Measurements from ENCODE around the gene STON2. TPM values are rescaled to one million over a fixed set of nuclear protein-coding genes. Genes with fewer than 3 reads are reported as not detected.
A peak's percentile ranks its signal among the peaks of the same experiment; 100 is the strongest.
"Not testable (repeated sequence)": the region's sequence is repeated elsewhere in the genome, so short reads cannot be mapped to it uniquely, and the experiment has no call there.

STON2 gene
- total and polyA plus RNA-seq, 2 of the 13 experiments (the other 11 are each of a cell fraction or from before 2014, with no cell fraction given) = 2.1 to 11.0 TPM

- TF ChIP-seq KDM2A (CRISPR knock-in tag; IDR thresholded peaks at IDR 0.05; ENCODE audit: borderline replicate concordance, low read depth) = no peak
- TF ChIP-seq MAFF (IDR thresholded peaks at IDR 0.05; ENCODE audit: low read depth, low read length) = peak; percentile 95
Measured at GRCh38 chr14:81224222-81224621, 175.9 kb downstream of the STON2 start (continued).

- H4K20me1 ChIP-seq (ENCODE audit: insufficient read depth, low read length); DNase-seq (ENCODE audit: low spot score); H2AFZ ChIP-seq (ENCODE audit: low read length); H3K4me3 ChIP-seq (replicated peaks in 1 of 3; ENCODE audit: insufficient read depth in 1 of 3, low read depth in 2 of 3, low read length in 3 of 3); intact Hi-C loops (cut with micrococcal nuclease; ENCODE audit: unreplicated experiment); CTCF ChIA-PET (ENCODE audit: low intra/inter-chr PET ratio, low total read pairs); FAIRE-seq; H3K9me3 ChIP-seq (ENCODE audit: low read length); in situ Hi-C loops (cut with HindIII; ENCODE audit: extremely low pct_ligation_motif_present, low pct_unique_long_range_greater_than_20kb); H3K27me3 ChIP-seq (ENCODE audit: control insufficient read depth in 1 of 2, insufficient read depth in 2 of 2, low read length in 2 of 2); ATAC-seq; POLR2A ChIA-PET; BruUV-seq (replicated peaks); H3K4me2 ChIP-seq (ENCODE audit: low read depth, low read length); H3K27ac ChIP-seq (ENCODE audit: extremely low read length, insufficient read depth, low read length); H3K9ac ChIP-seq (ENCODE audit: insufficient read depth, low read depth, low read length); H3K36me3 ChIP-seq (replicated peaks in 1 of 2; ENCODE audit: control insufficient read depth in 1 of 2, insufficient read depth in 2 of 2, low read length in 2 of 2): not testable (repeated sequence)
- 83% methylated on average over 7 of the region's 7 CpGs for WGBS (ENCODE audit: low lambda C conversion rate)
- Histone ChIP-seq H3K4me1 (ENCODE audit: insufficient read depth, low read length) (peaks cover 20% of the 10 kb centered on the region), H3K79me2 (ENCODE audit: insufficient read depth, low read length) (peaks cover 13% of the 10 kb centered on the region)
Measured at GRCh38 chr14:81223788-81224187, 176.3 kb downstream of the STON2 start.

GRCh38 chr14:81222691-81223090 lies 177.4 kb downstream of the STON2 start:
- Histone ChIP-seq H3K27me3 (ENCODE audit: control insufficient read depth in 1 of 2, insufficient read depth in 2 of 2, low read length in 2 of 2) (no peaks in the 10 kb centered on the region), H2AFZ (ENCODE audit: low read length) (no peak overlapping the region), H3K9me3 (ENCODE audit: low read length) (no peaks in the 10 kb centered on the region), H3K27ac (ENCODE audit: extremely low read length, insufficient read depth, low read length) (no peak overlapping the region), H3K9ac (ENCODE audit: insufficient read depth, low read depth, low read length) (no peak overlapping the region), H3K4me1 (ENCODE audit: insufficient read depth, low read length) (peaks cover 31% of the 10 kb centered on the region), H3K36me3 (replicated peaks in 1 of 2; ENCODE audit: control insufficient read depth in 1 of 2, insufficient read depth in 2 of 2, low read length in 2 of 2) (no peaks in the 10 kb centered on the region), H3K4me2 (ENCODE audit: low read depth, low read length) (peak overlapping the region; percentile 16; the same call in 1 of the 2 replicates), H3K4me3 (replicated peaks in 1 of 3; ENCODE audit: insufficient read depth in 1 of 3, low read depth in 2 of 3, low read length in 3 of 3) (no peak overlapping the region), H3K79me2 (ENCODE audit: insufficient read depth, low read length) (peaks cover 24% of the 10 kb centered on the region), H4K20me1 (ENCODE audit: insufficient read depth, low read length) (no peaks in the 10 kb centered on the region)
- intact Hi-C loops (cut with micrococcal nuclease; ENCODE audit: unreplicated experiment) (no loop called here), in situ Hi-C loops (cut with HindIII; ENCODE audit: extremely low pct_ligation_motif_present, low pct_unique_long_range_greater_than_20kb) (no loop called here)
- ATAC-seq (no peak), DNase-seq (ENCODE audit: low spot score) (peak; percentile 65), FAIRE-seq (peak; percentile 28)
- WGBS (ENCODE audit: low lambda C conversion rate) = 76% methylated on average over 2 of the region's 2 CpGs
- no TSS peak for BruUV-seq (replicated peaks)
- CTCF ChIA-PET (ENCODE audit: low intra/inter-chr PET ratio, low total read pairs) = no interaction called here
- POLR2A ChIA-PET = interaction anchor here (1.1 kb wide), 1 partner anchor 311 kb away, joined by 3 read pairs; the partner anchor contains the start of gene SEL1L
- TF ChIP-seq MAFK (conservative IDR thresholded peaks at IDR 0.05 in 1 of 2, IDR thresholded peaks at IDR 0.05 in 1 of 2; ENCODE audit: low read length in 2 of 2) = no peak
- 0 out of 2 replicates have a peak, but pooled peaks have one; percentile 19 for TF ChIP-seq POGZ (CRISPR knock-in tag; IDR thresholded peaks at IDR 0.05)
- no peak for TF ChIP-seq SIX1 (CRISPR knock-in tag; IDR thresholded peaks at IDR 0.05; ENCODE audit: borderline replicate concordance)
- TF ChIP-seq NFIC (IDR thresholded peaks at IDR 0.05; ENCODE audit: low read length) = peak; percentile 32; the same call in 1 of the 2 replicates
- no peak for TF ChIP-seq FOXC1 (CRISPR knock-in tag; IDR thresholded peaks at IDR 0.05; ENCODE audit: borderline replicate concordance)
- peak; percentile 61; the same call in 1 of the 2 replicates for TF ChIP-seq ZMYM4 (CRISPR knock-in tag; IDR thresholded peaks at IDR 0.05)
- 0 out of 2 replicates have a peak, but pooled peaks have one; percentile 18 for TF ChIP-seq FOXA3 (CRISPR knock-in tag; IDR thresholded peaks at IDR 0.05)
- peak; percentile 71 for TF ChIP-seq HNF1A (IDR thresholded peaks at IDR 0.05; ENCODE audit: low read depth)
- peak; percentile 32; the same call in 1 of the 2 replicates for TF ChIP-seq HNF1A (CRISPR knock-in tag; IDR thresholded peaks at IDR 0.05; ENCODE audit: borderline replicate concordance)
- TF ChIP-seq GATAD2A (CRISPR knock-in tag; IDR thresholded peaks at IDR 0.05) = peak; percentile 44; the same call in 1 of the 2 replicates
